ENCODE measurements around the gene PLK3. TPM values are rescaled to one million over a fixed set of nuclear protein-coding genes. Genes with fewer than 3 reads are reported as not detected.
A peak's percentile ranks its signal among the peaks of the same experiment; 100 is the strongest.

PLK3 gene
- total RNA-seq, 4 donors from 2014 or later: 7.4 to 18.4 (median 13.6) TPM

GRCh38 chr1:44777969-44778635, 22.1 kb upstream of the PLK3 start:
- H3K9me3 ChIP-seq: no peaks in the 10 kb centered on the region
- peaks cover 11 to 22% of the 10 kb centered on the region in 2 donors for H3K36me3 ChIP-seq
- 81 to 82% methylated on average over 13 of the region's 13 CpGs for WGBS, 2 donors
- no peak overlapping the region for H3K27ac ChIP-seq
- no peak overlapping the region for H3K4me3 ChIP-seq (replicated peaks in 1 of 3)
- intact Hi-C loops (cut with DNase I): loop anchor here (5.0 kb wide), 1 partner anchor 36 kb away; no protein-coding TSS in a partner anchor
- TF ChIP-seq CTCF (IDR thresholded peaks at IDR 0.05) (no peak), POLR2A (IDR thresholded peaks at IDR 0.05) (no peak)
- H3K27me3 ChIP-seq: no peaks in the 10 kb centered on the region
- H3K4me1 ChIP-seq: peaks cover 12 to 14% of the 10 kb centered on the region in 2 donors
- no peak for DNase-seq

- 88 to 90% methylated on average over 6 of the region's 6 CpGs for WGBS, 2 donors
- TF ChIP-seq POLR2A (IDR thresholded peaks at IDR 0.05) (no peak), CTCF (IDR thresholded peaks at IDR 0.05) (no peak)
- no peaks in the 10 kb centered on the region for H3K27me3 ChIP-seq
- intact Hi-C loops (cut with DNase I): loop anchor here (5.0 kb wide), 1 partner anchor 37 kb away; no protein-coding TSS in a partner anchor
- no peak overlapping the region for H3K4me3 ChIP-seq (replicated peaks in 1 of 3)
- no peaks in the 10 kb centered on the region for H3K9me3 ChIP-seq
- H3K27ac ChIP-seq: no peak overlapping the region
- peaks cover 11 to 22% of the 10 kb centered on the region in 2 donors for H3K36me3 ChIP-seq
- no peak for DNase-seq
- H3K4me1 ChIP-seq: peaks cover 16 to 18% of the 10 kb centered on the region in 2 donors
Observed at GRCh38 chr1:44778705-44779576, 21.2 kb upstream of the PLK3 start.

GRCh38 chr1:44780583-44781121, 19.5 kb upstream of the PLK3 start:
- TF ChIP-seq CTCF (IDR thresholded peaks at IDR 0.05): no peak
- TF ChIP-seq POLR2A (IDR thresholded peaks at IDR 0.05): no peak
- intact Hi-C loops (cut with DNase I): loop anchor here (10.0 kb wide), 1 partner anchor 56 kb away; no protein-coding TSS in a partner anchor
- Histone ChIP-seq H3K9me3 (no peaks in the 10 kb centered on the region), H3K4me3 (replicated peaks in 1 of 3) (no peak overlapping the region), H3K27ac (no peak overlapping the region), H3K27me3 (no peaks in the 10 kb centered on the region), H3K4me1 (peaks cover 20 to 28% of the 10 kb centered on the region in 2 donors), H3K36me3 (peaks cover 11 to 22% of the 10 kb centered on the region in 2 donors)
- no peak for DNase-seq
- 93% methylated on average over 14 of the region's 14 CpGs for WGBS, 2 donors

- WGBS, 2 donors: 49 to 56% methylated on average over 8 of the region's 8 CpGs
- no peaks in the 10 kb centered on the region for H3K27me3 ChIP-seq
- no peaks in the 10 kb centered on the region for H3K9me3 ChIP-seq
- peak; percentile 28 to 45 for DNase-seq
- peaks cover 18 to 31% of the 10 kb centered on the region in 2 donors for H3K4me1 ChIP-seq
- intact Hi-C loops (cut with DNase I): loop anchor here (10.0 kb wide), 1 partner anchor 59 kb away; no protein-coding TSS in a partner anchor
- H3K4me3 ChIP-seq (replicated peaks in 1 of 3): peak overlapping the region in 2 of 3 donors; percentile 20 to 42
- no peak overlapping the region for H3K27ac ChIP-seq
- TF ChIP-seq POLR2A (IDR thresholded peaks at IDR 0.05): no peak
- no peak for TF ChIP-seq CTCF (IDR thresholded peaks at IDR 0.05)
- peaks cover 0 to 9% of the 10 kb centered on the region in 2 donors for H3K36me3 ChIP-seq
Observed at GRCh38 chr1:44783697-44784093, 16.5 kb upstream of the PLK3 start.
